SK-N-SH (cell line): Measurements from ENCODE around the gene SCAANT1. TPM values are rescaled to one million over a fixed set of nuclear protein-coding genes. Genes with fewer than 3 reads are reported as not detected.

ENCODE experiments used
- CTCF ChIA-PET: fragments of 300-600, 350-600 bp; formaldehyde crosslinking; extraction: SDS; loops from one replicate; lab custom pipeline; 2021; lab: Yijun Ruan, JAX
- POLR2A ChIA-PET: fragments of 350-600 bp; sonication (Branson Sonifier 250); formaldehyde crosslinking; extraction: SDS; loops from one replicate; lab custom pipeline; 2020; ENCODE audit warnings: antibody characterized with exemption, inconsistent platforms; lab: Yijun Ruan, JAX
- DNase-seq: peaks from one replicate; pipeline ENCODE4 v3.0.0; 2012
- H2AFZ ChIP-seq: fragments of 200-600 bp; sonication (generic); 2 replicates; pipeline ENCODE4 v1.8.1; 2016; ENCODE audit warnings: antibody characterized with exemption, mild to moderate bottlenecking, low read depth
- H3F3A ChIP-seq: fragments of 200-600 bp; sonication (generic); replicated peaks from 2 replicates; pipeline ENCODE3; 2016; ENCODE audit warnings: antibody characterized with exemption, mild to moderate bottlenecking; ENCODE audit not compliant: insufficient read depth
- H3K27ac ChIP-seq, 2 experiments: fragments of 200-500 bp in 1 of 2; fragments of 200-600 bp in 1 of 2; sonication (Bioruptor generic) in 1 of 2; sonication (generic), shearing (Covaris generic) in 1 of 2; 2 replicates each; pipeline versions ENCODE4 v1.5.1 to v1.6.1; 2014 to 2016; ENCODE audit warnings: low read depth in 2 of 2, inconsistent platforms in 1 of 2, low read length in 1 of 2, mild to moderate bottlenecking in 1 of 2, mixed read lengths in 1 of 2
- H3K27me3 ChIP-seq: fragments of 200-600 bp; sonication (generic), shearing (Covaris generic); 2 replicates; pipeline ENCODE4 v1.6.1; 2016; ENCODE audit warnings: mixed run types; ENCODE audit not compliant: insufficient read depth
- H3K36me3 ChIP-seq, 2 experiments: fragments of 200-500 bp in 1 of 2; fragments of 200-600 bp in 1 of 2; sonication (Bioruptor generic) in 1 of 2; sonication (generic) in 1 of 2; replicated peaks in 1 of 2; 2 replicates each; pipeline versions ENCODE3 to v1.5.1; 2014 to 2016; ENCODE audit warnings: low read length in 1 of 2, mild to moderate bottlenecking in 1 of 2; ENCODE audit not compliant: insufficient read depth in 2 of 2, control insufficient read depth in 1 of 2
- H3K4me1 ChIP-seq, 2 experiments: fragments of 200-500 bp in 1 of 2; fragments of 200-600 bp in 1 of 2; sonication (Bioruptor generic) in 1 of 2; sonication (generic), shearing (Covaris generic) in 1 of 2; 2 replicates each; pipeline versions ENCODE4 v1.5.1 to v1.6.1; 2014 to 2016; ENCODE audit warnings: low read depth in 1 of 2, low read length in 1 of 2, mixed run types in 1 of 2; ENCODE audit not compliant: insufficient read depth in 2 of 2, control insufficient read depth in 1 of 2
- H3K4me2 ChIP-seq: fragments of 200-600 bp; sonication (generic), shearing (Covaris generic); 2 replicates; pipeline ENCODE4 v1.6.1; 2017; ENCODE audit warnings: mixed run types
- H3K4me3 ChIP-seq, 2 experiments: fragments of 200-500 bp in 1 of 2; fragments of 200-600 bp in 1 of 2; sonication (Bioruptor generic) in 1 of 2; sonication (generic), shearing (Covaris generic) in 1 of 2; 2 replicates each; pipeline versions ENCODE4 v1.5.1 to v1.8.1; 2014 to 2016; ENCODE audit warnings: low read depth in 2 of 2, inconsistent platforms in 1 of 2, low read length in 1 of 2, mild to moderate bottlenecking in 1 of 2, mixed read lengths in 1 of 2, moderate library complexity in 1 of 2
- H3K79me2 ChIP-seq: fragments of 200-600 bp; sonication (generic); 2 replicates; pipeline ENCODE4 v1.8.1; 2017; ENCODE audit warnings: mild to moderate bottlenecking; ENCODE audit not compliant: insufficient read depth
- H3K9ac ChIP-seq: fragments of 200-600 bp; sonication (generic); 2 replicates; pipeline ENCODE4 v1.6.1; 2017; ENCODE audit warnings: mixed run types
- H3K9me2 ChIP-seq: fragments of 200-600 bp; sonication (generic); 2 replicates; pipeline ENCODE4 v1.6.1; 2017; ENCODE audit warnings: mixed run types
- H3K9me3 ChIP-seq: fragments of 200-600 bp; sonication (generic); 2 replicates; pipeline ENCODE4 v1.6.1; 2017; ENCODE audit warnings: mixed run types, mild to moderate bottlenecking, moderate library complexity
- H4K20me1 ChIP-seq: fragments of 200-600 bp; sonication (generic); 2 replicates; pipeline ENCODE4 v1.6.1; 2017; ENCODE audit warnings: mild to moderate bottlenecking, mixed run types; ENCODE audit not compliant: insufficient read depth
- EP300 ChIP-seq, 2 experiments: IDR thresholded peaks; 2 replicates each; pipeline versions ENCODE4 v1.4.0 to v1.6.1; 2012; ENCODE audit warnings: borderline replicate concordance in 1 of 2, low read depth in 1 of 2, low read length in 1 of 2
- EZH2phosphoT487 ChIP-seq: fragments of 200-600 bp; sonication (generic); IDR thresholded peaks from 2 replicates; pipeline ENCODE4 v1.6.1; 2017; ENCODE audit warnings: low read depth, mixed run types, mild to moderate bottlenecking, antibody characterized with exemption, moderate library complexity, borderline replicate concordance
- FOXJ3 ChIP-seq: sonication (generic); formaldehyde crosslinking; IDR thresholded peaks from 2 replicates; pipeline ENCODE4 v1.5.1; 2020; ENCODE audit warnings: mild to moderate bottlenecking, missing genetic modification reagents
- GABPA ChIP-seq: IDR thresholded peaks from 2 replicates; pipeline ENCODE4 v1.4.0; 2012; ENCODE audit warnings: low read depth, mild to moderate bottlenecking
- GATA2 ChIP-seq: sonication (generic); formaldehyde crosslinking; IDR thresholded peaks from 2 replicates; pipeline ENCODE4 v1.5.0; 2020; ENCODE audit warnings: mild to moderate bottlenecking, missing genetic modification reagents
- NRF1 ChIP-seq: IDR thresholded peaks from 2 replicates; pipeline ENCODE4 v1.6.1; 2012; ENCODE audit warnings: low read depth, mild to moderate bottlenecking, low read length
- PBX3 ChIP-seq: IDR thresholded peaks from 2 replicates; pipeline ENCODE4; 2012
- SIN3A ChIP-seq: IDR thresholded peaks from 2 replicates; pipeline ENCODE4 v1.6.1; 2012; ENCODE audit warnings: low read depth, mild to moderate bottlenecking, low read length, moderate library complexity, borderline replicate concordance
- SMC3 ChIP-seq: IDR thresholded peaks from 2 replicates; pipeline ENCODE4 v1.6.1; 2012; ENCODE audit warnings: low read depth, low read length, improper control_type of control experiment
- TCF12 ChIP-seq: IDR thresholded peaks from 2 replicates; pipeline ENCODE4 v1.4.0; 2012
- TEAD4 ChIP-seq: IDR thresholded peaks from 2 replicates; pipeline ENCODE4 v1.4.0; 2012; ENCODE audit warnings: mild to moderate bottlenecking, borderline replicate concordance; ENCODE audit not compliant: insufficient read depth
- YY1 ChIP-seq: IDR thresholded peaks from 2 replicates; pipeline ENCODE4 v1.4.0; 2012; ENCODE audit warnings: low read depth, mild to moderate bottlenecking
- ZBTB33 ChIP-seq: IDR thresholded peaks from 2 replicates; pipeline ENCODE4 v1.4.0; 2012; ENCODE audit warnings: low read depth, borderline replicate concordance
- WGBS: methylation state at CpG from one replicate; pipeline ENCODE4 v1.1.6; 2017; ENCODE audit warnings: low lambda C conversion rate; 5-methylcytosine and 5-hydroxymethylcytosine counted together
- polyA plus RNA-seq, 3 experiments: library from polyadenylated mRNA; depleted of rRNA; stranded (reverse); fragments of >200 nt; gene quantifications; 2 replicates each; pipeline ENCODE4 v1.2.3, GENCODE V29; 2012
- TF ChIP-seq, protein P1 (sequence below): IDR thresholded peaks from 2 replicates; pipeline ENCODE4 v1.6.1; 2012; ENCODE audit warnings: mild to moderate bottlenecking, low read depth, low read length, moderate library complexity

SCAANT1 gene
- polyA plus RNA-seq, 1 of the 3 experiments (the other 2 are of a cell fraction): not detected

- WGBS: 94% methylated on average over 3 of the region's 3 CpGs
- CTCF ChIA-PET: interaction anchor here (1.1 to 1.3 kb wide), 3 partner anchors 11 to 52 kb away, joined by 3 to 4 read pairs (median 4); no protein-coding TSS in a partner anchor
- TF ChIP-seq SIN3A: no peak
- no peak for TF ChIP-seq TCF12
- TF ChIP-seq ZBTB33: no peak
- no peak for TF ChIP-seq YY1
- TF ChIP-seq PBX3: no peak
- no peak for TF ChIP-seq SMC3
- TF ChIP-seq GABPA: no peak
- TF ChIP-seq GATA2 (CRISPR knock-in tag): no peak
- TF ChIP-seq NRF1: no peak
- no peak for TF ChIP-seq TEAD4
- TF ChIP-seq EZH2phosphoT487: no peak
- TF ChIP-seq EP300 (IDR thresholded peaks at IDR 0.05; ENCODE audit: borderline replicate concordance in 1 of 2, low read depth in 1 of 2, low read length in 1 of 2): no peak
- no peak for TF ChIP-seq FOXJ3 (CRISPR knock-in tag)
- TF ChIP-seq, protein P1, sequence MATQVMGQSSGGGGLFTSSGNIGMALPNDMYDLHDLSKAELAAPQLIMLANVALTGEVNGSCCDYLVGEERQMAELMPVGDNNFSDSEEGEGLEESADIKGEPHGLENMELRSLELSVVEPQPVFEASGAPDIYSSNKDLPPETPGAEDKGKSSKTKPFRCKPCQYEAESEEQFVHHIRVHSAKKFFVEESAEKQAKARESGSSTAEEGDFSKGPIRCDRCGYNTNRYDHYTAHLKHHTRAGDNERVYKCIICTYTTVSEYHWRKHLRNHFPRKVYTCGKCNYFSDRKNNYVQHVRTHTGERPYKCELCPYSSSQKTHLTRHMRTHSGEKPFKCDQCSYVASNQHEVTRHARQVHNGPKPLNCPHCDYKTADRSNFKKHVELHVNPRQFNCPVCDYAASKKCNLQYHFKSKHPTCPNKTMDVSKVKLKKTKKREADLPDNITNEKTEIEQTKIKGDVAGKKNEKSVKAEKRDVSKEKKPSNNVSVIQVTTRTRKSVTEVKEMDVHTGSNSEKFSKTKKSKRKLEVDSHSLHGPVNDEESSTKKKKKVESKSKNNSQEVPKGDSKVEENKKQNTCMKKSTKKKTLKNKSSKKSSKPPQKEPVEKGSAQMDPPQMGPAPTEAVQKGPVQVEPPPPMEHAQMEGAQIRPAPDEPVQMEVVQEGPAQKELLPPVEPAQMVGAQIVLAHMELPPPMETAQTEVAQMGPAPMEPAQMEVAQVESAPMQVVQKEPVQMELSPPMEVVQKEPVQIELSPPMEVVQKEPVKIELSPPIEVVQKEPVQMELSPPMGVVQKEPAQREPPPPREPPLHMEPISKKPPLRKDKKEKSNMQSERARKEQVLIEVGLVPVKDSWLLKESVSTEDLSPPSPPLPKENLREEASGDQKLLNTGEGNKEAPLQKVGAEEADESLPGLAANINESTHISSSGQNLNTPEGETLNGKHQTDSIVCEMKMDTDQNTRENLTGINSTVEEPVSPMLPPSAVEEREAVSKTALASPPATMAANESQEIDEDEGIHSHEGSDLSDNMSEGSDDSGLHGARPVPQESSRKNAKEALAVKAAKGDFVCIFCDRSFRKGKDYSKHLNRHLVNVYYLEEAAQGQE: no peak
- Histone ChIP-seq H3K79me2 (peaks cover 87% of the 10 kb centered on the region), H3K36me3 (peaks cover 0 to 14% of the 10 kb centered on the region in 2 experiments), H3K9me2 (no peaks in the 10 kb centered on the region), H3K9me3 (no peaks in the 10 kb centered on the region), H3K27ac (no peak overlapping the region; a peak in 1 of 4 replicates), H3K9ac (no peak overlapping the region), H2AFZ (no peak overlapping the region), H3K4me1 (peaks cover 3 to 10% of the 10 kb centered on the region in 2 experiments; a peak in 3 of 4 replicates), H3K4me3 (no peak overlapping the region), H4K20me1 (peaks cover 38% of the 10 kb centered on the region), H3K4me2 (no peak overlapping the region), H3F3A (peaks cover 13% of the 10 kb centered on the region), H3K27me3 (no peaks in the 10 kb centered on the region)
- no peak for DNase-seq
- POLR2A ChIA-PET: interaction anchor here (0.6 kb wide), 1 partner anchor 8 kb away, joined by 3 read pairs; no protein-coding TSS in a partner anchor
Measured at GRCh38 chr3:63869940-63870614, 42.1 kb downstream of the SCAANT1 start.
